ENCODE measurements around the gene C2CD3.

GRCh38 chr11:74106124-74106523 is 64.7 kb downstream of the C2CD3 start:
- no peak for TF ChIP-seq CTCF (IDR thresholded peaks at IDR 0.05)
- TF ChIP-seq POLR2AphosphoS5 (IDR thresholded peaks at IDR 0.05) = no peak
- no peak for TF ChIP-seq POLR2A (IDR thresholded peaks at IDR 0.05)
- no peak for TF ChIP-seq EP300 (IDR thresholded peaks at IDR 0.05)

Data from gastroesophageal sphincter (tissue), 3 donors.